NCI-H748 (cell line): ENCODE measurements around the gene RPL35.
A peak's percentile ranks its signal among the peaks of the same experiment; 100 is the strongest.

Source experiments
- DNase-seq: peaks from one replicate; lab custom pipeline; 2025; ENCODE audit not compliant: unreplicated experiment; lab: John Stamatoyannopoulos, UW

RPL35 gene

GRCh38 chr9:124828489-124829333, 33.0 kb downstream of the RPL35 start:
- no peak for DNase-seq

- DNase-seq, result no peak
These were observed 40.8 kb downstream of the RPL35 start for GRCh38 chr9:124820698-124821623.

GRCh38 chr9:124818431-124819281, 43.1 kb downstream of the RPL35 start:
- no peak for DNase-seq

GRCh38 chr9:124815601-124816000, 46.2 kb downstream of the RPL35 start:
- DNase-seq, result no peak

- DNase-seq, result no peak
These were observed 47.6 kb downstream of the RPL35 start for GRCh38 chr9:124814164-124814535.

GRCh38 chr9:124813501-124814163, 48.1 kb downstream of the RPL35 start:
- no peak for DNase-seq

GRCh38 chr9:124813041-124813440, 48.7 kb downstream of the RPL35 start:
- peak; percentile 11 for DNase-seq

- no peak for DNase-seq
These were observed 49.3 kb downstream of the RPL35 start for GRCh38 chr9:124812441-124812876.

- DNase-seq, result no peak
These were observed 50.9 kb downstream of the RPL35 start for GRCh38 chr9:124810663-124811355.

- no peak for DNase-seq
These were observed 51.8 kb downstream of the RPL35 start for GRCh38 chr9:124809741-124810500.

GRCh38 chr9:124809211-124809610, 52.5 kb downstream of the RPL35 start:
- no peak for DNase-seq

GRCh38 chr9:124808246-124808956, 53.4 kb downstream of the RPL35 start:
- DNase-seq, result no peak
